ACC112 (cell line): ENCODE data around the gene IL17REL.
"Not testable (repeated sequence)": the region's sequence is repeated elsewhere in the genome, so short reads cannot be mapped to it uniquely, and the experiment has no call there.

Source experiments
- H2AFZ ChIP-seq: fragments of 200-600 bp; sonication (generic); one replicate; pipeline ENCODE4 v1.6.0; 2017; ENCODE audit warnings: antibody characterized with exemption, low read length; ENCODE audit not compliant: unreplicated experiment
- H3K27ac ChIP-seq: fragments of 200-600 bp; sonication (generic); 2 replicates; pipeline ENCODE4 v1.5.1; 2014; ENCODE audit warnings: low read depth, mild to moderate bottlenecking, antibody characterized with exemption, low read length, moderate library complexity
- H3K27me3 ChIP-seq: fragments of 200-600 bp; sonication (generic); 2 replicates; pipeline ENCODE4 v1.6.1; 2014; ENCODE audit warnings: mild to moderate bottlenecking, antibody characterized with exemption, low read length, moderate library complexity, mixed read lengths; ENCODE audit not compliant: insufficient read depth
- H3K36me3 ChIP-seq: fragments of 200-600 bp; sonication (generic); 2 replicates; pipeline ENCODE4 v1.6.1; 2016; ENCODE audit warnings: mild to moderate bottlenecking, antibody characterized with exemption, low read length, moderate library complexity, mixed read lengths; ENCODE audit not compliant: insufficient read depth
- H3K4me1 ChIP-seq: fragments of 200-600 bp; sonication (generic); one replicate; pipeline ENCODE4 v1.6.1; 2016; ENCODE audit warnings: low read length, mixed read lengths; ENCODE audit not compliant: insufficient read depth, unreplicated experiment, control insufficient read depth
- H3K4me3 ChIP-seq: fragments of 200-600 bp; sonication (generic); 2 replicates; pipeline ENCODE4 v1.5.1; 2014; ENCODE audit warnings: mild to moderate bottlenecking, low read depth, low read length
- H3K79me2 ChIP-seq: fragments of 200-600 bp; sonication (generic); one replicate; pipeline ENCODE4 v1.6.0; 2016; ENCODE audit warnings: low read length; ENCODE audit not compliant: control insufficient read depth, unreplicated experiment, insufficient read depth

The IL17REL gene

GRCh38 chr22:49993649-49994360 lies 18.8 kb downstream of the IL17REL start:
- Histone ChIP-seq H3K36me3 (no peaks in the 10 kb centered on the region), H3K79me2 (no peaks in the 10 kb centered on the region), H3K27me3 (no peaks in the 10 kb centered on the region), H3K27ac (no peak overlapping the region), H2AFZ (no peak overlapping the region), H3K4me3 (no peak overlapping the region), H3K4me1 (no peaks in the 10 kb centered on the region)

- no peak overlapping the region for H2AFZ ChIP-seq
- no peak overlapping the region for H3K27ac ChIP-seq
- no peaks in the 10 kb centered on the region for H3K79me2 ChIP-seq
Measured at GRCh38 chr22:49992921-49993648, 19.5 kb downstream of the IL17REL start.

GRCh38 chr22:49991907-49992533 lies 20.5 kb downstream of the IL17REL start:
- Histone ChIP-seq H3K4me3 (no peak overlapping the region), H3K36me3 (no peaks in the 10 kb centered on the region), H3K79me2 (no peaks in the 10 kb centered on the region), H3K27me3 (no peaks in the 10 kb centered on the region), H3K4me1 (no peaks in the 10 kb centered on the region), H2AFZ (no peak overlapping the region), H3K27ac (no peak overlapping the region)

More at GRCh38 chr22:49992921-49993648, 19.5 kb downstream of the IL17REL start:
- Histone ChIP-seq H3K4me3 (no peak overlapping the region), H3K36me3 (no peaks in the 10 kb centered on the region), H3K27me3 (no peaks in the 10 kb centered on the region), H3K4me1 (no peaks in the 10 kb centered on the region)

- Histone ChIP-seq H3K27me3 (no peaks in the 10 kb centered on the region), H3K36me3 (no peaks in the 10 kb centered on the region), H3K4me1 (no peaks in the 10 kb centered on the region), H2AFZ (no peak overlapping the region), H3K79me2 (no peaks in the 10 kb centered on the region), H3K4me3 (no peak overlapping the region), H3K27ac (no peak overlapping the region)
Measured at GRCh38 chr22:49991167-49991566, 21.4 kb downstream of the IL17REL start.

- not testable (repeated sequence) for H2AFZ ChIP-seq, H3K36me3 ChIP-seq, H3K79me2 ChIP-seq, H3K4me3 ChIP-seq, H3K4me1 ChIP-seq, H3K27me3 ChIP-seq, H3K27ac ChIP-seq
Measured at GRCh38 chr22:49989826-49990225, 22.7 kb downstream of the IL17REL start.

- no peak overlapping the region for H3K4me3 ChIP-seq
- no peak overlapping the region for H3K27ac ChIP-seq
- H3K36me3 ChIP-seq = no peaks in the 10 kb centered on the region
- H3K4me1 ChIP-seq = no peaks in the 10 kb centered on the region
- no peak overlapping the region for H2AFZ ChIP-seq
- peaks cover 22% of the 10 kb centered on the region for H3K27me3 ChIP-seq
- H3K79me2 ChIP-seq = no peaks in the 10 kb centered on the region
Measured at GRCh38 chr22:49986325-49986724, 26.2 kb downstream of the IL17REL start.

GRCh38 chr22:49983148-49984042 lies 29.2 kb downstream of the IL17REL start:
- H3K4me1 ChIP-seq = no peaks in the 10 kb centered on the region
- no peaks in the 10 kb centered on the region for H3K79me2 ChIP-seq
- H3K4me3 ChIP-seq = peak overlapping the region; percentile 57; the same call in 1 of the 2 replicates
- H3K27me3 ChIP-seq = peaks cover 22% of the 10 kb centered on the region
- H3K36me3 ChIP-seq = no peaks in the 10 kb centered on the region
- H3K27ac ChIP-seq = no peak overlapping the region
- no peak overlapping the region for H2AFZ ChIP-seq

- peaks cover 22% of the 10 kb centered on the region for H3K27me3 ChIP-seq
- H3K79me2 ChIP-seq, H3K27ac ChIP-seq, H3K36me3 ChIP-seq, H3K4me1 ChIP-seq, H2AFZ ChIP-seq, H3K4me3 ChIP-seq: not testable (repeated sequence)
Measured at GRCh38 chr22:49981799-49982198, 30.8 kb downstream of the IL17REL start.

- no peak overlapping the region for H3K4me3 ChIP-seq
- H3K27me3 ChIP-seq = peaks cover 17% of the 10 kb centered on the region
- no peaks in the 10 kb centered on the region for H3K79me2 ChIP-seq
- H3K27ac ChIP-seq = no peak overlapping the region
- H2AFZ ChIP-seq = no peak overlapping the region
- H3K4me1 ChIP-seq = no peaks in the 10 kb centered on the region
- no peaks in the 10 kb centered on the region for H3K36me3 ChIP-seq
Measured at GRCh38 chr22:49979587-49980264, 32.8 kb downstream of the IL17REL start.

GRCh38 chr22:49977578-49977977 lies 35.0 kb downstream of the IL17REL start:
- no peaks in the 10 kb centered on the region for H3K36me3 ChIP-seq
- no peaks in the 10 kb centered on the region for H3K4me1 ChIP-seq
- no peak overlapping the region for H3K4me3 ChIP-seq
- H2AFZ ChIP-seq = no peak overlapping the region
- H3K79me2 ChIP-seq = no peaks in the 10 kb centered on the region
- H3K27ac ChIP-seq = no peak overlapping the region
- no peaks in the 10 kb centered on the region for H3K27me3 ChIP-seq
